Caco-2 (cell line): Measurements from ENCODE around the gene HDDC2. TPM values are rescaled to one million over a fixed set of nuclear protein-coding genes. Genes with fewer than 3 reads are reported as not detected.

Experiments used
- BruUV-seq: library from RNA; stranded (reverse); fragments of 400-500 nt; replicated peaks from 2 replicates; lab custom pipeline; 2021; lab: Mats Ljungman, UMichigan
- CTCF ChIA-PET: fragments of 300-600 bp; sonication (Branson Sonifier 250); formaldehyde crosslinking; loops from one replicate; lab custom pipeline; 2022; ENCODE audit warnings: antibody characterized with exemption; lab: Charles Lee
- POLR2A ChIA-PET: fragments of 300-600 bp; sonication (Branson Sonifier 250); formaldehyde crosslinking; loops from one replicate; lab custom pipeline; 2022; ENCODE audit warnings: antibody characterized with exemption; lab: Charles Lee
- DNase-seq, 2 experiments: peaks; one replicate each; pipeline versions ENCODE4 v3.0.0 to v3.0.0-alpha.2; 2020 to 2022
- H3K27me3 ChIP-seq: replicated peaks from 2 replicates; pipeline ENCODE4 v1.6.0; 2011; ENCODE audit warnings: low read length; ENCODE audit not compliant: control insufficient read depth, insufficient read depth
- H3K36me3 ChIP-seq: 2 replicates; pipeline ENCODE4 v1.5.1; 2011; ENCODE audit warnings: low read length; ENCODE audit not compliant: control insufficient read depth, insufficient read depth
- H3K4me1 ChIP-seq: fragments of 250-450 bp; sonication (Bioruptor Pico); 2 replicates; pipeline ENCODE4 v1.5.1; 2020; ENCODE audit warnings: mild to moderate bottlenecking
- H3K4me3 ChIP-seq: 2 replicates; pipeline ENCODE4 v1.5.1; 2011; ENCODE audit warnings: low read depth, mild to moderate bottlenecking, control low read depth, low read length
- H3K9me3 ChIP-seq: fragments of 250-450 bp; sonication (Bioruptor Pico); 2 replicates; pipeline ENCODE4 v1.5.1; 2020; ENCODE audit warnings: mild to moderate bottlenecking, moderate library complexity
- H3K27ac Mint-ChIP-seq: one replicate; pipeline ENCODE4 v1.8.0; 2022; ENCODE audit warnings: mixed read lengths; ENCODE audit not compliant: unreplicated experiment
- H3K27me3 Mint-ChIP-seq: one replicate; pipeline ENCODE4 v1.8.0; 2022; ENCODE audit warnings: mixed read lengths; ENCODE audit not compliant: insufficient read depth, unreplicated experiment
- H3K36me3 Mint-ChIP-seq: one replicate; pipeline ENCODE4 v1.8.0; 2022; ENCODE audit warnings: mild to moderate bottlenecking, mixed read lengths; ENCODE audit not compliant: insufficient read depth, unreplicated experiment
- H3K4me1 Mint-ChIP-seq: one replicate; pipeline ENCODE4 v1.8.0; 2022; ENCODE audit warnings: low read depth, mixed read lengths; ENCODE audit not compliant: unreplicated experiment
- H3K4me3 Mint-ChIP-seq: one replicate; pipeline ENCODE4 v1.8.0; 2022; ENCODE audit warnings: mild to moderate bottlenecking, moderate library complexity, mixed read lengths; ENCODE audit not compliant: unreplicated experiment
- H3K9me3 Mint-ChIP-seq: one replicate; pipeline ENCODE4 v1.8.0; 2022; ENCODE audit warnings: mixed read lengths; ENCODE audit not compliant: unreplicated experiment
- intact Hi-C: fragments of 100-400 bp; cut with micrococcal nuclease; formaldehyde crosslinking; loops from one replicate; pipeline ENCODE4 v1.10.0; 2022; ENCODE audit not compliant: unreplicated experiment
- total RNA-seq: library from RNA; stranded (reverse); gene quantifications from 2 replicates; pipeline ENCODE4 v1.2.3, GENCODE V29; 2022
- TF ChIP-seq, protein P1 (sequence below), 2 experiments: fragments of 200-600 bp in 1 of 2; IDR thresholded peaks; 1 replicate in 1 of 2; 2 replicates in 1 of 2; pipeline versions ENCODE4 v1.5.1 to v1.8.0; 2011 to 2022; ENCODE audit warnings: antibody characterized with exemption in 1 of 2, control low read depth in 1 of 2, inconsistent platforms in 1 of 2, low read depth in 1 of 2, low read length in 1 of 2, mild to moderate bottlenecking in 1 of 2, moderate library complexity in 1 of 2; ENCODE audit not compliant: insufficient read depth in 1 of 2, severe bottlenecking in 1 of 2, unreplicated experiment in 1 of 2

Gene HDDC2
- total RNA-seq, 1 experiment from 2014 or later, result 66.5 TPM

GRCh38 chr6:125252891-125253290, 48.9 kb downstream of the HDDC2 start:
- Histone ChIP-seq H3K36me3 (no peaks in the 10 kb centered on the region), H3K4me3 (no peak overlapping the region), H3K9me3 (no peaks in the 10 kb centered on the region), H3K27me3 (no peaks in the 10 kb centered on the region), H3K4me1 (no peaks in the 10 kb centered on the region)
- intact Hi-C loops, result no loop called here
- ChIA-PET CTCF (no interaction called here), POLR2A (no interaction called here)
- Mint-ChIP-seq H3K4me1 (no peaks in the 10 kb centered on the region), H3K9me3 (no peaks in the 10 kb centered on the region), H3K27me3 (no peaks in the 10 kb centered on the region), H3K27ac (no peak overlapping the region), H3K4me3 (no peak overlapping the region), H3K36me3 (peaks cover 6% of the 10 kb centered on the region)
- no TSS peak for BruUV-seq
- no peak for DNase-seq
- TF ChIP-seq, protein P1, sequence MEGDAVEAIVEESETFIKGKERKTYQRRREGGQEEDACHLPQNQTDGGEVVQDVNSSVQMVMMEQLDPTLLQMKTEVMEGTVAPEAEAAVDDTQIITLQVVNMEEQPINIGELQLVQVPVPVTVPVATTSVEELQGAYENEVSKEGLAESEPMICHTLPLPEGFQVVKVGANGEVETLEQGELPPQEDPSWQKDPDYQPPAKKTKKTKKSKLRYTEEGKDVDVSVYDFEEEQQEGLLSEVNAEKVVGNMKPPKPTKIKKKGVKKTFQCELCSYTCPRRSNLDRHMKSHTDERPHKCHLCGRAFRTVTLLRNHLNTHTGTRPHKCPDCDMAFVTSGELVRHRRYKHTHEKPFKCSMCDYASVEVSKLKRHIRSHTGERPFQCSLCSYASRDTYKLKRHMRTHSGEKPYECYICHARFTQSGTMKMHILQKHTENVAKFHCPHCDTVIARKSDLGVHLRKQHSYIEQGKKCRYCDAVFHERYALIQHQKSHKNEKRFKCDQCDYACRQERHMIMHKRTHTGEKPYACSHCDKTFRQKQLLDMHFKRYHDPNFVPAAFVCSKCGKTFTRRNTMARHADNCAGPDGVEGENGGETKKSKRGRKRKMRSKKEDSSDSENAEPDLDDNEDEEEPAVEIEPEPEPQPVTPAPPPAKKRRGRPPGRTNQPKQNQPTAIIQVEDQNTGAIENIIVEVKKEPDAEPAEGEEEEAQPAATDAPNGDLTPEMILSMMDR (IDR thresholded peaks at IDR 0.05; ENCODE audit: insufficient read depth in 1 of 2, low read depth in 1 of 2, low read length in 1 of 2, severe bottlenecking in 1 of 2, unreplicated experiment in 1 of 2), result no peak

DNA sequence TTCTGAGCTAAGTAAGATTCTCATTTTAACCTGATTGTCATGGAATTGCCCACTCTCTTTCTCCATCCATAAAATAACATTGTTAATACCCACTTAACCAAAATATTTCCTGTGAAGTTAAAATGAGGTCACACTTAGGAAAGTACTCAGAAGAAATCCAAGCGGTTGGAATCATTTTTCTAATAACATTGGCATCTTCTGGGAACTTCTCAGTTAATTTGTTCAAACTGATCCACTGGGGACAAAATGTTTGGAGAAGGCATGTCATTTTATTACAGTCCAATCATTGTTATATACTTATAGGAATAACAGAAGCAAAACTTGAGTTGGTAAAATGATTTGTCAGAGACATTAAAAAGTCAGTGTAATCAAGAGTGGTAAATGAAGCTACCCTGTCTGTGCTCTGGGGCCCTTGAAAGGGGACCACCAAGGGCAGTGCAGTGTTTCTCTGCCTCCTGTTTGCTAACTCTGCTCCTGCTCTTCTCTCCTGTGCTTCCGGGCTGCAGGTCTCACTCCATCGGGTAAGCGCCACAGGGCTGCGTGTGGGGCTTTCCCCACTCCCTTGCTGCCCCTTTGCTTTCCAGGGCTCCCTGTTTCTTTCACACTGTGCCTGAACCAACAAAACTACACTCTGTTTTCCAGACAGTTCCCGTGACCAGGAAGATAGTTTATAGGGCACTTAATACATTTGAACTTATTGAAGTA, 50.1 kb downstream of the HDDC2 start:
- TF ChIP-seq, protein P1 (IDR thresholded peaks at IDR 0.05; ENCODE audit: insufficient read depth in 1 of 2, low read depth in 1 of 2, low read length in 1 of 2, severe bottlenecking in 1 of 2, unreplicated experiment in 1 of 2), result no peak
- CTCF ChIA-PET, result no interaction called here
- Histone ChIP-seq H3K27me3 (no peaks in the 10 kb centered on the region), H3K4me1 (no peaks in the 10 kb centered on the region), H3K4me3 (no peak overlapping the region), H3K36me3 (no peaks in the 10 kb centered on the region), H3K9me3 (no peaks in the 10 kb centered on the region)
- peaks cover 6% of the 10 kb centered on the region for H3K36me3 Mint-ChIP-seq
- no TSS peak for BruUV-seq
- no peaks in the 10 kb centered on the region for H3K9me3 Mint-ChIP-seq
- POLR2A ChIA-PET, result no interaction called here
- H3K4me1 Mint-ChIP-seq, result no peaks in the 10 kb centered on the region
- H3K27me3 Mint-ChIP-seq, result no peaks in the 10 kb centered on the region
- no peak overlapping the region for H3K4me3 Mint-ChIP-seq
- no peak overlapping the region for H3K27ac Mint-ChIP-seq
- intact Hi-C loops, result no loop called here
- DNase-seq, result no peak

DNA sequence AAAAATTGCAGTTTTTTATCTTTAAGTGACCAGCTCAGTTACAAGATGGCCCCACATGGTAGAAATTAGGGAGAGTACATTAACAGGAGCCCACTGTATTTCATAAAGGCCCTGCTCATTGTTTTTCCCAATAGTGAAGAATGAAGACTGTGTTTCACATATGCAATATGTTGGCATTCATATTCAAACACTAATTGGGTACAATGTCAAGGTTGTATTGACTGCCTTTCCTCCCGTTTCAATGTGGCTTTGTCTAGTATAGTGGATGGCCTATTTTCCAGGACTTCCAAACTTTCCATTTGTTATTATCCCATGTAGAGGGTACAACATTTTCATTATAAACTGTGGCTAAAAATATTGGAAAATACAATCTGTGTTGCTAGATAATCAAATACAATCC, 51.3 kb downstream of the HDDC2 start:
- ChIA-PET CTCF (no interaction called here), POLR2A (interaction anchor here (0.7 kb wide), 1 partner anchor 15 kb away, joined by 3 read pairs; no protein-coding TSS in a partner anchor)
- Mint-ChIP-seq H3K27ac (no peak overlapping the region), H3K9me3 (no peaks in the 10 kb centered on the region), H3K4me1 (no peaks in the 10 kb centered on the region), H3K27me3 (no peaks in the 10 kb centered on the region), H3K36me3 (peaks cover 6% of the 10 kb centered on the region), H3K4me3 (no peak overlapping the region)
- Histone ChIP-seq H3K4me3 (no peak overlapping the region), H3K36me3 (no peaks in the 10 kb centered on the region), H3K9me3 (no peaks in the 10 kb centered on the region), H3K27me3 (no peaks in the 10 kb centered on the region), H3K4me1 (0 out of 2 replicates have a peak, but pooled peaks cover 4% of the 10 kb centered on the region)
- TF ChIP-seq, protein P1 (IDR thresholded peaks at IDR 0.05; ENCODE audit: insufficient read depth in 1 of 2, low read depth in 1 of 2, low read length in 1 of 2, severe bottlenecking in 1 of 2, unreplicated experiment in 1 of 2), result no peak
- intact Hi-C loops, result no loop called here
- no TSS peak for BruUV-seq
- no peak for DNase-seq
